GM12864 (cell line): ENCODE data around the gene TBC1D24.

Source experiments
- DNase-seq: peaks from one replicate; pipeline ENCODE4 v3.0.0-alpha.2; 2011; ENCODE audit warnings: low read depth
- H3K4me3 ChIP-seq: 2 replicates; pipeline ENCODE4 v1.5.1; 2011; ENCODE audit warnings: mild to moderate bottlenecking, low read depth, low read length, control low read depth
- CTCF ChIP-seq: IDR thresholded peaks from 2 replicates; pipeline ENCODE4 v1.5.1; 2011; ENCODE audit warnings: low read depth, mild to moderate bottlenecking, moderate library complexity, low read length, control low read depth, inconsistent platforms; ENCODE audit errors: missing control alignments

TBC1D24 gene

GRCh38 chr16:2482708-2483534 is 8.0 kb downstream of the TBC1D24 start:
- no peak for TF ChIP-seq CTCF
- no peak overlapping the region for H3K4me3 ChIP-seq
- DNase-seq: no peak

GRCh38 chr16:2483939-2484897 is 9.3 kb downstream of the TBC1D24 start:
- TF ChIP-seq CTCF: no peak
- DNase-seq: no peak
- no peak overlapping the region for H3K4me3 ChIP-seq

DNA sequence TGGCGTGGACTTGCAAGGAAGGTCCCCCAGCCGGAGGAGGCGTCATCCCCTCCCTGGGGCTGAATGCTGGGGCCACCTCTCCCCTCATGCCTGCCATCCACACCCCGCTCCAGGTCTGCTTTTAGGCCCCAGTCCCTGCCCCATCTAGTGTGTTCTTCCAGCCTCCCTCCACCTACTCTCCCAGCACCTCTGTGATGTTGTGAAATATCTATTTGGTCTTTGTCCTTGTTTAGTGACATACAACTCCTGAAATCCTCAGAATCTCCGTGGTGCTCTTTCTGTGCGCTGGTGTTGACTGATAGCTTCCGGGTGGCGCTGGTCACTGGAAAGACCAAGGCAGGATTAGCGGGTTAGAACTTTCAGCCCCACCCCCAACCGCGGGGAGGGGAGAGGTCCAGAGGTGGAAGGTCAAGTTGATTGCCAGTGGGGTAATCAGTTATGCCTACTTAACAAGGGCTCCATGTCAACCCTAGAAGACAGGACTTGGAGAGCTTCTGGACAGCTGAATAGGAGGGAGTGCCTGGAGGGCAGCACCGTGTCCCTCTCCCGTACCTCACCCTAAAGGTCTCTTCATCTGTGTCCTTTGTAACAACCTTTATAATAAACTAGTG is 10.1 kb downstream of the TBC1D24 start:
- no peak for TF ChIP-seq CTCF
- DNase-seq: no peak
- no peak overlapping the region for H3K4me3 ChIP-seq

DNA sequence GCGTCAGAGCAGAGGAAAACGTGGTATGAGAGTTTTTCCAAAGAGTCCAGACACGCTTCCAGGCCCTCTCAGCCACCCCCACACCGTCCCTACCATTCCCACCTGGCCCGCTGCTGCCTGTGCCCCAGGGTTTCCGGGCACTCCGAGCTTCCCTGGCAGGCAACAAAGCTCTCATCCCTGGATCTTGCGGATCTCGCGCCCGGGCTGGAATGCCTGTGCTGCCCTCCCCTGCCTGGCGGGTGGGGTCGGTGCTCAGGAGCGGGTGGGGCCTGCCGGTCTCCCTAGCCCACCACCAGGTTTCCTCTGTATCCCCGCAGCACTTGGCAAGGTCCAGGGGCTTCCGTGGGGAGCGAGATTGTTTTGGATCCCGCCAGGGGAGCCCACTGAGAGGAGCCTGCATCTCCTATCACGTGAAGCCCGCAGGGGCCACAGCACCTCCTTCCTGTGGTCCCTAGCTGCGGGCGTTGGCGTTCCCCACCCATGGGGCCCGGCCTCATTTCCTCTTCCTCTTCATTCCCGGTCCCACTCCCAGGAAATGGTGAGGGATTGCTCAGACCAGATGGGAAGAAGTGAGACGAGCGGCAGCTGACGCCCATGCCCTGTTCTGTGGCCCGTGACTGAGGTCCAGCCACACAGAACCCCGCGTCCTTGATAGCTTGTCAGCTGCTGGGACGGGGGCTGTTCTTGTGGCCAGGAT is 11.0 kb downstream of the TBC1D24 start:
- no peak for TF ChIP-seq CTCF
- DNase-seq: no peak
- no peak overlapping the region for H3K4me3 ChIP-seq

DNA sequence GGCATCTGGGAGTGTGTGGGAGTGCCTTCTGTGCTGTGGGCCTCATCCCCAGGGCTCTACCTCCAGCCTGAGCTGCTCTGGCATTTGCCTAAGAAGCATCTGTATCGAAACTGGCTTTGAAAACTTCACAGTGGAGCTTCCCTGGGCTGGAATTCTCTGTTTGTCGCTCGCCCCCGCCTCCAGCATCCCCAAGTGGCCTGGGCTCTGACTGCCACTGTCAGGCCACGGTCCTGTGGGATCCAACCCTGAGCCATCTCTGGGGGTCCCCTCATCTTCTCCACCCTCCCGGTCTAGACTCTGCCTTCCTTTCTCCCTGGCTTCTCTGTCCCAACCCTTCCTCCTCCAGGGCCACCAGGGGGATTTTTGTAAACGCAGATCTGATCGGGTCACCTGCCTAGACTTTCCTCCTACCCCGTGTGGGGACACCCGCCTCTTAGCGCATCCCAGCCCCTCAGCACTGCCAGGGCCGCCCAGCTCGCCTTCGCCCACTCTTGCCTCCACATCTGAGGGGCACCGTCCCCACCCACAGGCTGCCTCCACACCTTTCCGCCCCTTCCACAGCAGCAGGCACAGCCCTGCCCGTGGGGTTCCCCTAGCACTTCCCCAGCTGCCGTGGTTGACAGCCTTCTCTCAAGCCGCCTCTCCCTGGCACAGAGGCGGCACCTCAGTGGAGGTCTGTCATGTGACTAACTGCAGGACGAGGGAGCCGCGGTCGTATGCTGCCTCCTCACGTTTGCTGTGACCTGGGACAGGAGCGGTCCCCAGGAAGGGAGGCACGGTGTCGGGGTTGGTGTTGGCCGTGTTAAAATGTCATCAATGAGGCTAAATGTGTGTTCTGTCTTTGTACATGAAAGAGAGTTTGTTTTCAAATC is 12.0 kb downstream of the TBC1D24 start:
- H3K4me3 ChIP-seq: no peak overlapping the region
- TF ChIP-seq CTCF: peak; percentile 39
- DNase-seq: no peak

- no peak for DNase-seq
- H3K4me3 ChIP-seq: no peak overlapping the region
- TF ChIP-seq CTCF: no peak
Observed at GRCh38 chr16:2487517-2487842, 12.6 kb downstream of the TBC1D24 start.
